OCI-LY7 (cell line): Measurements from ENCODE around the gene BDKRB2. TPM values are rescaled to one million over a fixed set of nuclear protein-coding genes. Genes with fewer than 3 reads are reported as not detected.

Experiments used
- BruUV-seq: library from RNA; stranded (reverse); fragments of 400-500 nt; replicated peaks from 2 replicates; lab custom pipeline; 2021; lab: Mats Ljungman, UMichigan
- CTCF ChIA-PET: fragments of 300-600 bp; sonication (Branson Sonifier 250); formaldehyde crosslinking; loops from one replicate; lab custom pipeline; 2022; ENCODE audit warnings: antibody characterized with exemption; ENCODE audit not compliant: unreplicated experiment; lab: Charles Lee
- POLR2A ChIA-PET: fragments of 300-600 bp; sonication (Branson Sonifier 250); formaldehyde crosslinking; loops from one replicate; lab custom pipeline; 2022; ENCODE audit warnings: antibody characterized with exemption; lab: Charles Lee
- DNase-seq: peaks from one replicate; pipeline ENCODE4 v3.0.0-alpha.2; 2015; ENCODE audit warnings: low spot score
- H2AFZ ChIP-seq: fragments of 200-600 bp; sonication (generic), shearing (Covaris generic); 2 replicates; pipeline ENCODE4 v1.6.1; 2014; ENCODE audit warnings: mild to moderate bottlenecking, antibody characterized with exemption, low read length, moderate library complexity
- H3K27ac ChIP-seq: fragments of 200-600 bp; sonication (generic); 2 replicates; pipeline ENCODE4 v1.5.1; 2014; ENCODE audit warnings: mixed run types, low read depth, mild to moderate bottlenecking, moderate library complexity, low read length, inconsistent platforms; ENCODE audit not compliant: poor library complexity, severe bottlenecking
- H3K36me3 ChIP-seq: fragments of 200-600 bp; sonication (generic); 2 replicates; pipeline ENCODE4 v1.6.1; 2014; ENCODE audit warnings: mild to moderate bottlenecking, antibody characterized with exemption, low read length, moderate library complexity, mixed read lengths; ENCODE audit not compliant: insufficient read depth
- H3K4me1 ChIP-seq: fragments of 200-600 bp; sonication (generic); 2 replicates; pipeline ENCODE4 v1.5.1; 2014; ENCODE audit warnings: mild to moderate bottlenecking, low read length; ENCODE audit not compliant: insufficient read depth, poor library complexity, severe bottlenecking
- H3K4me2 ChIP-seq: fragments of 200-600 bp; sonication (generic); 2 replicates; pipeline ENCODE4 v1.6.1; 2014; ENCODE audit warnings: mild to moderate bottlenecking, low read length
- H3K4me3 ChIP-seq: fragments of 200-600 bp; sonication (generic); 2 replicates; pipeline ENCODE4 v1.5.1; 2014; ENCODE audit warnings: mild to moderate bottlenecking, low read depth, low read length; ENCODE audit not compliant: poor library complexity, severe bottlenecking
- H3K79me2 ChIP-seq: fragments of 200-600 bp; sonication (generic); 2 replicates; pipeline ENCODE4 v1.6.1; 2016; ENCODE audit warnings: low read depth, mild to moderate bottlenecking, low read length, moderate library complexity, mixed read lengths; ENCODE audit not compliant: insufficient read depth
- H3K9me2 ChIP-seq: fragments of 200-600 bp; sonication (generic); 2 replicates; pipeline ENCODE4 v1.6.1; 2016; ENCODE audit warnings: mild to moderate bottlenecking, low read length, mixed read lengths; ENCODE audit not compliant: insufficient read depth
- H3K9me3 ChIP-seq: fragments of 200-600 bp; sonication (generic); 2 replicates; pipeline ENCODE4 v1.6.1; 2014; ENCODE audit warnings: mild to moderate bottlenecking, mixed run types, low read length, mixed read lengths
- H4K20me1 ChIP-seq: fragments of 200-600 bp; sonication (generic); 2 replicates; pipeline ENCODE4 v1.6.1; 2014; ENCODE audit warnings: mild to moderate bottlenecking, antibody characterized with exemption, low read length, moderate library complexity, mixed read lengths; ENCODE audit not compliant: insufficient read depth
- CTCF ChIP-seq: fragments of 200-600 bp; sonication (generic); conservative IDR thresholded peaks from 2 replicates; pipeline ENCODE4 v1.5.1; 2014; ENCODE audit warnings: mild to moderate bottlenecking, antibody characterized with exemption, low read length, moderate library complexity, mixed read lengths
- EZH2phosphoT487 ChIP-seq: fragments of 200-600 bp; sonication (generic); IDR thresholded peaks from 2 replicates; pipeline ENCODE4 v1.6.1; 2018; ENCODE audit warnings: low read depth, borderline replicate concordance, mild to moderate bottlenecking, mixed run types, antibody characterized with exemption, low read length, moderate library complexity, mixed read lengths
- intact Hi-C: fragments of 100-400 bp; cut with micrococcal nuclease; formaldehyde crosslinking; loops from one replicate; pipeline ENCODE4 v1.10.0; 2022; ENCODE audit not compliant: unreplicated experiment
- total RNA-seq, 2 experiments: library from RNA; depleted of rRNA in 1 of 2; stranded (reverse); fragments of >200 nt in 1 of 2; shearing (Covaris generic) in 1 of 2; gene quantifications; 2 replicates each; pipeline ENCODE4 v1.2.3, GENCODE V29; 2014 to 2022

The BDKRB2 gene
- total RNA-seq, 2 experiments from 2014 or later: 0.17 TPM; not detected in 1

GRCh38 chr14:96205978-96206360, 1.3 kb downstream of the BDKRB2 start:
- Histone ChIP-seq H3K27ac (no peak overlapping the region), H3K9me2 (no peaks in the 10 kb centered on the region), H4K20me1 (no peaks in the 10 kb centered on the region), H3K4me3 (no peak overlapping the region), H3K79me2 (no peaks in the 10 kb centered on the region), H3K4me2 (0 out of 2 replicates have a peak overlapping the region, but pooled peaks have one; percentile 14), H3K4me1 (peaks cover 5% of the 10 kb centered on the region), H3K9me3 (no peaks in the 10 kb centered on the region), H3K36me3 (no peaks in the 10 kb centered on the region), H2AFZ (no peak overlapping the region)
- BruUV-seq: no TSS peak
- no peak for TF ChIP-seq EZH2phosphoT487
- TF ChIP-seq CTCF: no peak
- intact Hi-C loops: no loop called here
- ChIA-PET POLR2A (interaction anchor here (0.7 to 0.9 kb wide), 3 partner anchors 10 to 618 kb away, joined by 3 to 4 read pairs (median 3); no protein-coding TSS in a partner anchor), CTCF (no interaction called here)
- no peak for DNase-seq

- POLR2A ChIA-PET: no interaction called here
- BruUV-seq: no TSS peak
- CTCF ChIA-PET: no interaction called here
- no peak overlapping the region for H2AFZ ChIP-seq
- no peak overlapping the region for H3K4me3 ChIP-seq
- no peaks in the 10 kb centered on the region for H3K9me3 ChIP-seq
- intact Hi-C loops: no loop called here
- TF ChIP-seq CTCF: no peak
- no peak for TF ChIP-seq EZH2phosphoT487
- DNase-seq: peak; percentile 12
- H3K79me2 ChIP-seq: no peaks in the 10 kb centered on the region
- no peaks in the 10 kb centered on the region for H3K9me2 ChIP-seq
- no peaks in the 10 kb centered on the region for H4K20me1 ChIP-seq
- no peaks in the 10 kb centered on the region for H3K36me3 ChIP-seq
- H3K27ac ChIP-seq: no peak overlapping the region
- H3K4me1 ChIP-seq: peaks cover 5% of the 10 kb centered on the region
- no peak overlapping the region for H3K4me2 ChIP-seq
These were observed 1.8 kb downstream of the BDKRB2 start for GRCh38 chr14:96206461-96206860.

- CTCF ChIA-PET: no interaction called here
- TF ChIP-seq EZH2phosphoT487 (no peak), CTCF (no peak)
- intact Hi-C loops: no loop called here
- POLR2A ChIA-PET: interaction anchor here (1.0 kb wide), 1 partner anchor 9 kb away, joined by 3 read pairs; no protein-coding TSS in a partner anchor
- Histone ChIP-seq H4K20me1 (no peaks in the 10 kb centered on the region), H3K4me1 (peaks cover 5% of the 10 kb centered on the region), H3K9me3 (no peaks in the 10 kb centered on the region), H3K27ac (no peak overlapping the region), H2AFZ (no peak overlapping the region), H3K79me2 (no peaks in the 10 kb centered on the region), H3K36me3 (no peaks in the 10 kb centered on the region), H3K4me3 (no peak overlapping the region), H3K9me2 (no peaks in the 10 kb centered on the region), H3K4me2 (no peak overlapping the region)
- DNase-seq: no peak
- no TSS peak for BruUV-seq
These were observed 3.0 kb downstream of the BDKRB2 start for GRCh38 chr14:96207686-96208085.
